CD14-positive monocyte (primary cell): Measurements from ENCODE around the gene PON1. TPM values are rescaled to one million over a fixed set of nuclear protein-coding genes. Genes with fewer than 3 reads are reported as not detected.

ENCODE experiments used
- DNase-seq, 3 donors: peaks; one replicate each; pipeline ENCODE4 v3.0.0-alpha.2; 2011 to 2022
- H2AFZ ChIP-seq: 2 replicates; pipeline ENCODE4 v1.6.0; 2012; ENCODE audit warnings: mild to moderate bottlenecking, low read depth, low read length, inconsistent platforms; ENCODE audit not compliant: insufficient read depth, poor library complexity, severe bottlenecking
- H3K27ac ChIP-seq, 2 donors: 1 replicate in 1 of 2; 2 replicates in 1 of 2; pipeline ENCODE4 v1.5.1; 2012 to 2013; ENCODE audit warnings: low read length in 2 of 2, control low read depth in 1 of 2, inconsistent platforms in 1 of 2, low read depth in 1 of 2, mild to moderate bottlenecking in 1 of 2
- H3K27me3 ChIP-seq, 2 donors: one replicate each; pipeline versions ENCODE4 v1.6.0 to v1.6.1; 2011 to 2013; ENCODE audit warnings: low read length in 2 of 2; ENCODE audit not compliant: control insufficient read depth in 2 of 2, insufficient read depth in 2 of 2
- H3K36me3 ChIP-seq, 2 donors: replicated peaks in 1 of 2; 1 replicate in 1 of 2; 2 replicates in 1 of 2; pipeline versions ENCODE4 v1.5.1 to v1.6.1; 2012 to 2013; ENCODE audit warnings: low read length in 2 of 2, control low read depth in 1 of 2, inconsistent platforms in 1 of 2, mild to moderate bottlenecking in 1 of 2; ENCODE audit not compliant: insufficient read depth in 2 of 2, control insufficient read depth in 1 of 2
- H3K4me1 ChIP-seq, 2 donors: 1 replicate in 1 of 2; 2 replicates in 1 of 2; pipeline versions ENCODE4 v1.5.1 to v1.6.1; 2012 to 2013; ENCODE audit warnings: low read length in 2 of 2, control low read depth in 1 of 2, inconsistent platforms in 1 of 2, mild to moderate bottlenecking in 1 of 2, moderate library complexity in 1 of 2; ENCODE audit not compliant: insufficient read depth in 2 of 2, control insufficient read depth in 1 of 2
- H3K4me2 ChIP-seq: replicated peaks from 2 replicates; pipeline ENCODE3; 2012; ENCODE audit warnings: low read length, moderate library complexity, mild to moderate bottlenecking; ENCODE audit not compliant: poor library complexity, severe bottlenecking; ENCODE audit errors: extremely low read depth
- H3K4me3 ChIP-seq, 3 experiments: fragments of 200-600 bp in 1 of 3; sonication (generic) in 1 of 3; replicated peaks in 1 of 3; 1 replicate in 2 of 3; 2 replicates in 1 of 3; pipeline ENCODE4 v1.5.1; 2011 to 2013; ENCODE audit warnings: low read length in 3 of 3, mild to moderate bottlenecking in 3 of 3, control low read depth in 2 of 3, low read depth in 2 of 3, inconsistent platforms in 1 of 3, moderate library complexity in 1 of 3
- H3K79me2 ChIP-seq: 2 replicates; pipeline ENCODE4 v1.6.0; 2012; ENCODE audit warnings: mild to moderate bottlenecking, control low read depth, inconsistent platforms, low read length, moderate library complexity; ENCODE audit not compliant: insufficient read depth
- H3K9ac ChIP-seq: 2 replicates; pipeline ENCODE4 v1.6.0; 2017; ENCODE audit warnings: low read length, mild to moderate bottlenecking; ENCODE audit not compliant: insufficient read depth, poor library complexity, severe bottlenecking
- H3K9me3 ChIP-seq, 2 donors: replicated peaks in 1 of 2; 1 replicate in 1 of 2; 2 replicates in 1 of 2; pipeline versions ENCODE4 v1.5.1 to v1.6.1; 2012 to 2013; ENCODE audit warnings: low read length in 2 of 2, control low read depth in 1 of 2; ENCODE audit not compliant: control insufficient read depth in 1 of 2, insufficient read depth in 1 of 2
- H4K20me1 ChIP-seq: 2 replicates; pipeline ENCODE4 v1.6.0; 2012; ENCODE audit warnings: mild to moderate bottlenecking, low read length, control low read depth, moderate library complexity; ENCODE audit not compliant: insufficient read depth
- H3K27ac Mint-ChIP-seq, 7 donors: one replicate each; pipeline ENCODE4 v1.8.0; 2020; ENCODE audit warnings: mild to moderate bottlenecking in 7 of 7, mixed read lengths in 7 of 7, moderate library complexity in 6 of 7, inconsistent platforms in 2 of 7
- H3K27me3 Mint-ChIP-seq, 3 donors: one replicate each; pipeline ENCODE4 v1.8.0; 2021 to 2022; ENCODE audit warnings: low read depth in 3 of 3, mild to moderate bottlenecking in 3 of 3, mixed read lengths in 3 of 3, moderate library complexity in 3 of 3, inconsistent platforms in 1 of 3
- H3K36me3 Mint-ChIP-seq, 2 donors: one replicate each; pipeline ENCODE4 v1.8.0; 2020; ENCODE audit warnings: mixed read lengths in 2 of 2, inconsistent platforms in 1 of 2, mild to moderate bottlenecking in 1 of 2
- H3K4me1 Mint-ChIP-seq: one replicate; pipeline ENCODE4 v1.8.0; 2020; ENCODE audit warnings: mild to moderate bottlenecking, mixed read lengths
- H3K4me3 Mint-ChIP-seq, 2 donors: one replicate each; pipeline ENCODE4 v1.8.0; 2020; ENCODE audit warnings: mild to moderate bottlenecking in 2 of 2, mixed read lengths in 2 of 2, moderate library complexity in 1 of 2
- H3K9me3 Mint-ChIP-seq, 7 donors: one replicate each; pipeline ENCODE4 v1.8.0; 2020 to 2022; ENCODE audit warnings: mixed read lengths in 7 of 7, mild to moderate bottlenecking in 6 of 7, moderate library complexity in 6 of 7, inconsistent platforms in 2 of 7
- CTCF ChIP-seq: fragments of 200-600 bp; IDR thresholded peaks from one replicate; pipeline ENCODE4 v1.8.0; 2022; ENCODE audit warnings: antibody characterized with exemption, mild to moderate bottlenecking
- WGBS: methylation state at CpG from one replicate; pipeline ENCODE4 v1.1.5; 2013; ENCODE audit warnings: missing lambda C conversion rate; ENCODE audit not compliant: insufficient coverage; 5-methylcytosine and 5-hydroxymethylcytosine counted together
- intact Hi-C, 2 donors: fragments of 100-400 bp; cut with micrococcal nuclease; formaldehyde crosslinking; loops; one replicate each; pipeline versions ENCODE4 v1.15.0 to v1.15.1; 2023
- polyA plus RNA-seq, 3 donors: library from polyadenylated mRNA; depleted of rRNA in 1 of 3; unstranded in 2 of 3; stranded (reverse) in 1 of 3; fragments of 300-500 nt in 2 of 3; fragments of >200 nt in 1 of 3; fragmentation: Illumina TruSeq in 2 of 3; gene quantifications; 1 replicate in 2 of 3; 2 replicates in 1 of 3; pipeline ENCODE4 v1.2.3, GENCODE V29; 2012 to 2021

The PON1 gene
- polyA plus RNA-seq, 3 donors: not detected

- DNase-seq: no peak
- intact Hi-C loops: no loop called here
- H3K27me3 ChIP-seq: no peaks in the 10 kb centered on the region
- no peaks in the 10 kb centered on the region for H3K36me3 ChIP-seq
- H3K9ac ChIP-seq: no peak overlapping the region
- Mint-ChIP-seq H3K4me1 (no peaks in the 10 kb centered on the region), H3K4me3 (no peak overlapping the region), H3K27ac (no peak overlapping the region), H3K27me3 (peaks cover 0 to 4% (median 0%) of the 10 kb centered on the region in 3 donors), H3K36me3 (no peaks in the 10 kb centered on the region), H3K9me3 (peaks cover 0 to 2% (median 0%) of the 10 kb centered on the region in 7 donors)
- no peaks in the 10 kb centered on the region for H3K9me3 ChIP-seq
- no peaks in the 10 kb centered on the region for H3K79me2 ChIP-seq
- H4K20me1 ChIP-seq: no peaks in the 10 kb centered on the region
- WGBS: 100% methylated on average over 1 of the region's 1 CpG
- H3K4me1 ChIP-seq: no peaks in the 10 kb centered on the region
- H3K4me2 ChIP-seq: no peak overlapping the region
- no peak overlapping the region for H2AFZ ChIP-seq
- TF ChIP-seq CTCF: no peak
- H3K27ac ChIP-seq: no peak overlapping the region
- no peak overlapping the region for H3K4me3 ChIP-seq
Observed at GRCh38 chr7:95365151-95365550, 40.8 kb upstream of the PON1 start.

GRCh38 chr7:95357623-95358022 is 33.3 kb upstream of the PON1 start:
- H3K9me3 Mint-ChIP-seq: peaks cover 0 to 11% (median 7%) of the 10 kb centered on the region in 7 donors
- no peak overlapping the region for H3K9ac ChIP-seq
- H3K4me3 ChIP-seq: no peak overlapping the region
- no peak overlapping the region for H3K27ac ChIP-seq
- no peak overlapping the region for H2AFZ ChIP-seq
- H3K4me1 ChIP-seq: no peaks in the 10 kb centered on the region
- H4K20me1 ChIP-seq: no peaks in the 10 kb centered on the region
- no peaks in the 10 kb centered on the region for H3K36me3 ChIP-seq
- no peak overlapping the region for H3K4me2 ChIP-seq
- H3K4me1 Mint-ChIP-seq: no peaks in the 10 kb centered on the region
- H3K27me3 ChIP-seq: no peaks in the 10 kb centered on the region
- peaks cover 5 to 10% of the 10 kb centered on the region in 2 donors for H3K9me3 ChIP-seq
- H3K36me3 Mint-ChIP-seq: no peaks in the 10 kb centered on the region
- no peak for DNase-seq
- no peak for TF ChIP-seq CTCF
- WGBS: 75% methylated on average over 3 of the region's 3 CpGs
- H3K4me3 Mint-ChIP-seq: no peak overlapping the region
- peaks cover 0 to 2% (median 2%) of the 10 kb centered on the region in 3 donors for H3K27me3 Mint-ChIP-seq
- intact Hi-C loops: no loop called here
- no peaks in the 10 kb centered on the region for H3K79me2 ChIP-seq
- H3K27ac Mint-ChIP-seq: no peak overlapping the region
